GM21367 (cell line): ENCODE results near the gene MORN4.
"Not testable (repeated sequence)": the region's sequence is repeated elsewhere in the genome, so short reads cannot be mapped to it uniquely, and the experiment has no call there.

ENCODE experiments used
- ATAC-seq: cut with Tn5 transposase; IDR thresholded peaks from one replicate; pipeline ENCODE4 v1.9.1; 2021; ENCODE audit not compliant: unreplicated experiment

Gene MORN4

DNA sequence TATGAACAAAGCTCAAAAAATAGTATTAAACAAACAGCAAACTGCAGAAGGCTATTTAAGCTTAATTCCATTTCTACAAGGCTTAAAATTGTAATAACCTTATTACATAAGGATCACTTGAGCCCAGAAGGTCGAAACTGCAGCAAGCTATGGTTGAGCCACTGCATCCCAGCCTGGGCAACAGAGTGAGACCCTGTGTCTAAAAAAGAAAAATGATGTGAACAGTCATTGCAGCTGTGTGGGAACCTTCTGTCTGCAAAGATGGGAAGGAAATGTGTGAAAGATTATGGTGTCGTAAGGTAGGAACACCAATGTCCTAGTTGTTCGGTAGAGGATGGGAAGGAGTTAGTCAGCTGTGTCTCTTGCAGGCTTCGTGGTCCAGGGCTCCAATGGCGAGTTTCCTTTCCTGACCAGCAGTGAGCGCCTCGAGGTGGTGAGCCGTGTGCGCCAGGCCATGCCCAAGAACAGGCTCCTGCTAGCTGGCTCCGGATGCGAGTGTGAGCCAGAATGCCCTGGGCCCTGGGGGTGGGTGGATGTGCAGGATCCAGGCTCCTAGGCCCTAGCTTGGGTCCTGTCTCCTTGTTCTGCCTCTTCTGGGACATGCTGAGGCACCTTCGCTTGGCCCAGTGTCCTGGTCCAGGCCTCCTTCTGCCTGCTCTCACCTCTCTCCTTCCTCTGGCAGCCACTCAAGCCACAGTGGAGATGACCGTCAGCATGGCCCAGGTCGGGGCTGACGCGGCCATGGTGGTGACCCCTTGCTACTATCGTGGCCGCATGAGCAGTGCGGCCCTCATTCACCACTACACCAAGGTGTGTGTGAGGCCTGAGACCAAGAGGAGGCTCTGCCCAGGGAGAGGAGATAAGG is 34.7 kb downstream of the MORN4 start:
- ATAC-seq, result no peak

DNA sequence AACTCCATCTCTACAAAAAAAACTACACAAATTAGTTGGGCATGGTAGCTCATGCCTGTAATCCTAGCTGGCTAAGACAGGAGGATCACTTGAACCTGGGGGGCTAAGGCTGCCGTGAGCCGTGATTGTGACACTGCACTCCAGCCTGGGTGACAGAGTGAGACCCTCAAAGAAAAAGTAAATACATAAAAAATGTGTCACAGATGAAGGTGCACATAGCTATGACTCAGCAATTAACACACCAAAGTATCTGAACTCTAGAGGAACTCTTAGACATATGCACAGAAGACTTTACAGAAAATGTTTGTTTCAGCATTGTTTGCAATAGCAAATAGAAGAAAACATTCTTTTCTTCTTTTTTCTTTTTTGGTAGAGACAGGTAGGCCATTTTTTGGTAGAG is 35.5 kb downstream of the MORN4 start:
- ATAC-seq, result no peak

DNA sequence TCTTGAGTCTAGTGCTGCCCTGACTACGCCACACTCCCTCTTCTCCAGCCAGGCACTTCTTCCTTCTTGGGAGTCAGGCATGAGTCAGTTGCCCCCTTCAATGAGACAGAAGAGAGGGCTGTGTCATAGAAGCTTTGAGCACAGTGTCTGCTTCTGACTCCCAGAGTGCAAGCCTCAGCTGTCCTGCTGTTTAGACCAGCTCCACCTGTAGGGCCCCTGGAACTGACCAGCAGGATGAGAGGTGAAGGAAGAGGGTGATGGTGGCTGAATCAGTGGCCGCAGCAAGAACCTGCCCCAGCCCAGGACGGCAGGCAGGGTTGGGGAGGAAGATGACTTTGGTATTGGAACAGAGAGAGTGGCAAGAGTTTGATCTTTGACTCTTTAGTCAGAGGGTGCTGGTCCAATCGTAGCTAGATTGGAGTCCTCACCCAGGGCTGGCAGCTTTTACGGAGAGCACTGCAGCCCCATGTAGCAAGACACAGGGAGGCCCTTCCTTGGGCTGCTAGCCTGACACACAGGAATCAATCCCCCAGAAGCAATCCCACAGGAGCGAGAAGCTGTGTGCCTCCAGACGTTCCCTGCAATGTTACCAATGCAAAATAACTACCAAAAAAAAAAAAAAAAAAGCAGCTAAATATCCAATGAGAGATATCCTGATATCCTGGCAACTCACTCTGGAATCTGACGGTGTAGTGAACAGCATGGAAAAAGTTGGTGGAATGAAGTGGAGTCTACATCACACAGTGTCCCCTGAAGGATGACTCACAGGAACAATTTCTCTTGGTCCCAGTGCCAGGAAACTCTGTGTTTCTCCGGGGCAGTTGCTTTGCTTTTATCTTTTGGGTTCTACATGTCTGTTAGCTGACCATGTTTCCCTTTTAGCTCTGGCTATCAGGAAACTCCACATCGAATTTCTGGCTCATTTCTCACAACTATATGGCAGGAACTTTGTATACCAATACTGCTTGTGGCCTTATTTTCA is 36.9 kb downstream of the MORN4 start:
- ATAC-seq, result no peak

DNA sequence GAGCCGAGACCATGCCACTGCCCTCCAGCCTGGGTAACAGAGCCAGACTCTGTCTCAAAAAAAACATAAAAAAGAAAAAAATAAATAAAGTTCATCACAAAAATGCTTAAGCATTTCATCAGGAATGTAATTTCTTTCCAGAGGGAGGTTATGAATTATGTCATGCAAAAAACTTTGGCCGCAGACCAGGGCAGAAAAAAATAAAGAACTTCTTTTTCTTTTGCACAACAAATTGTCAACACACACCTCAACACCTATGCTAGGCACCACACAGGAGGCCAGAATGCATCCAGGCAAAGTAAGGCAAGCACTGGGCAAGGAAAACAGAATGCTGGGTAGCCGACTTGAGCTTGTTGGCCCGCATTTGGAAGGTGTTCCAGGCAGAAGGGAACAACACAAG is 39.9 kb downstream of the MORN4 start:
- ATAC-seq, result no peak

- ATAC-seq, result no peak
Measured at GRCh38 chr10:97590748-97591495, 42.4 kb downstream of the MORN4 start.

DNA sequence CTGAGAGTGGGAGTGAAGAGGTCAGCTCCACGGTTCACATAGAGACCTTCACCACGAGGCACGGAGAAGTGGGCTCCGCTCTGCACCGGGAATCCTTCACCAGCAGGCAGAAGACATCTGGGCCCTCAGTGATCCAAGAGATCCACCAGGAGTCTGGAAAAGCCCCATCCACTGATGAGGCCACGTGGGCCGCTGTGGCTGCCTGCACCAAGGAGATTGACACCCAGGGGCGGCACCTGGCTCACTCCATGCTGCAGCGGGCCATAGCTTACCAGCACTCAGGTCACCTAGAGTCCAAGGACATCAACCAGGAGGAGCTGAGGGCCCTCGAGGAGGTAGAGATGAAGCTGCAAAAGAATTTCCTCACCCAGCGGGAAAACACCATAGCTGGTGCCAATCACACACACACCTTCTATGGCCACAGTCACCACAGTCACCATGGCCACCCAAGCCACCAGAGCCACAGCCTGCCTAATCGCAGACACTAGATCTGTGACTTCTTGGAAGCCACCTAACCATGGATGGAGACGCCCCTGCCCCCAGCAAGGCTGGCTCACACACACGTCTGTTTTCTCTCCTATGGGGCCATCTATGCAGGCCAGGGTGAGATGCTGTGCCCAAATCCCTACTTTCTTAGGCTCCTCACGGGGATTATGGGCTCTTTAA is 43.1 kb downstream of the MORN4 start:
- ATAC-seq, result no peak

DNA sequence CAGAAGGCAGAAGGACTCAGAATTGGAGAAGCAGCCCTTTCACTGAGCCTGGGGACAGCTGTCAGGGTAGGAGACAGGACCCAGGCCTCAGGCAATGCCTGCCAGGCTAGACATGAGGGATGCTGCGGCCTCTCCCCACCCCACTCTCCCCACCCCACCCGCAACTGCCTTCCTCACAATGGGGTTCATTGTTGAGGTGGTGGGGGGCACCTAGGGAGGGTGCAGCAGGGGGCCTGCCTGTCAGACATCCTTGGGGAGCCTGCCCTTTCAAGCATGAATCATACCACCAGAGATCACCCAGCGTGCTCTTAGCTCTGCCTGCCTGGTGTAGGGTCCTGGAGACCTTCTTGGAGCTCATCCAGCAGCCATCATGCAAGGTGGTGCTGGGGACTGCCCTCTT is 43.8 kb downstream of the MORN4 start, which contains the start of gene C10orf62:
Gene C10orf62, plus strand, starts transcription at position 243 of the 400 bp plus-strand sequence. CDS start 177 bp downstream, outside the sequence.
- ATAC-seq, result no peak

GRCh38 chr10:97587183-97587582 is 46.1 kb downstream of the MORN4 start:
- no peak for ATAC-seq

GRCh38 chr10:97585439-97585811 is 47.9 kb downstream of the MORN4 start:
- no peak for ATAC-seq

DNA sequence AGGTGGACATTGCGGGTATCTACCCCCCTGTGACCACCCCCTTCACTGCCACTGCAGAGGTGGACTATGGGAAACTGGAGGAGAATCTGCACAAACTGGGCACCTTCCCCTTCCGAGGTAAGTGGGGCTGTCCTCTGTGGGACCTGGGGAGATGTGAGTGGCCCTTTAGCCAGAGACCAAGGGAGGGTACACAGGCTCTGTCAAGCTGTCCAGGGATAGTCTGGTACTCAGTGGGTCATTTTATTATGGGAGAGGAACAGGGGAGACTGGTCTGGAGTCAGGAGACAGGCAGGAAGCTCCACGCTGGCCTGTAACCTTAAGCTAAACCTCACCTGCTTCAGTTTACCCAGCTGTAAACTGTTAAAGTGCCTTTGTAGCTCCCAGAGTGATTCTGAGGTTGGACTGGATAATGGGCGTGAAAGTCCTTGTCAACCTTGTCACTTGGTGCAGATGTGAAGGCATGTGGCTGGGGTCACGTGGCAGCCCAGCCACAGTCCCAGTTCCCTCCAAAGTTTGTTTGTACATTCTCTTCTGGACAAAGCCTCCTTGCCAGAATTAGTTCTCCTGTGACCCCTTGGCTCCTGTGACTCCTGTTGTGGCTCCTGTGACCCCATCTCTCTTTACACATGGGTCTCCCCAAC is 48.4 kb downstream of the MORN4 start:
- no peak for ATAC-seq

DNA sequence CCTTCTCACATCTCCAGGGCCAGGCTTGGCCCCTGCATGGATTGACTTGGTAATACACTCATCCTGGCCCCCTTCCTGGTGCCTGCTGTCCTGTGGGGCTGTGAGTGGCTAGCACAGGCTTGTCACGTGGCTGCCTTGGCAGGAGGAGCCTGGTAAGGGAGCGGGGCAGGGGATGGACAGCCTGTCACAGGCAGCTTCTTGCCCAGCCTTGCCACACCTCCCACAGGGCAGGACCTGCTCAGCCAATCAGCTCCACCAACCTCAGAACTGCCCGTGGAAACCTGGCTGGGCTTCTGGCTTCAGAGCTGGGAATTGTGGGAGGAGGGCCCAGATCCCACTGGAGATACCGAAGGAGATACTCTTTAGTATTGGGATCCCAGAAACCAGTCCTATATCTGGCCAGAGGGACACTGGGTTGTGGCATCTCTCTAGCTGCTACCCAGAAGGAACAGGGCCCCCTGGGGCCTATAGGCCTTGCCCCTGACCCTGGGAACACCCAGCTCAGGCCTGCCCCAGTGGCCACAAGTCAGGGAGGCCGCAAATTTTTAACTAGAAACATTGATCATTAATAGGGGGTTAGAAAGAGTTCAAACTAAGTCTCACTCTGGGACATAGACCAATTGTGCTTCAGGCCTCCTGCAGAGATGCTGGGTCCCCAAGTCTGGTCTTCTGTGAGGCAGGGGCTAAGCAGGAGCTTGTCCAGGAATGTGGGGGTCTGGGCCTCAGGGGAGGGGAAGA is 49.1 kb downstream of the MORN4 start, which contains the start of gene HOGA1:
Gene HOGA1, plus strand, starts transcription at position 330 of the 738 bp plus-strand sequence. Its CDS starts 315 bp downstream, at position 645.
- no peak for ATAC-seq

DNA sequence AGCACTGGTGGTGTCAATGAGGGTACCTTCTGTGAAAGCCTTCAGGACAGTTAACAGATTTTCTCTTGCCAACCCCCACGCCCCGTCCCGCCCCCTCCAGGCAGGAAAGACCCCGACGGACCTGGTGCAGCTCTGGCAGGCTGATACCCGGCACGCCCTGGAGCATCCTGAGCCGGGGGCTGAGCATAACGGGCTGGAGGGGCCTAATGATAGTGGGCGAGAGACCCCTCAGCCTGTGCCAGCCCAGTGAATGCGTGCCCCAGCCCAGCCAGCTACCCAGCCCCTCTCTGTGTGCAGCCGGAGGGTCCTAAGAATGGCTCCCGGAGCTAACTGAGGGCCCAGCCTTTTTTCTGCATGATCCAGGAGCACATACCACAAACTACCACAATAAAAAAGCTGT is 49.8 kb downstream of the MORN4 start:
- ATAC-seq, result no peak

GRCh38 chr10:97582169-97582568 is 51.1 kb downstream of the MORN4 start:
- no peak for ATAC-seq

GRCh38 chr10:97580421-97581367 is 52.6 kb downstream of the MORN4 start:
- no peak for ATAC-seq

DNA sequence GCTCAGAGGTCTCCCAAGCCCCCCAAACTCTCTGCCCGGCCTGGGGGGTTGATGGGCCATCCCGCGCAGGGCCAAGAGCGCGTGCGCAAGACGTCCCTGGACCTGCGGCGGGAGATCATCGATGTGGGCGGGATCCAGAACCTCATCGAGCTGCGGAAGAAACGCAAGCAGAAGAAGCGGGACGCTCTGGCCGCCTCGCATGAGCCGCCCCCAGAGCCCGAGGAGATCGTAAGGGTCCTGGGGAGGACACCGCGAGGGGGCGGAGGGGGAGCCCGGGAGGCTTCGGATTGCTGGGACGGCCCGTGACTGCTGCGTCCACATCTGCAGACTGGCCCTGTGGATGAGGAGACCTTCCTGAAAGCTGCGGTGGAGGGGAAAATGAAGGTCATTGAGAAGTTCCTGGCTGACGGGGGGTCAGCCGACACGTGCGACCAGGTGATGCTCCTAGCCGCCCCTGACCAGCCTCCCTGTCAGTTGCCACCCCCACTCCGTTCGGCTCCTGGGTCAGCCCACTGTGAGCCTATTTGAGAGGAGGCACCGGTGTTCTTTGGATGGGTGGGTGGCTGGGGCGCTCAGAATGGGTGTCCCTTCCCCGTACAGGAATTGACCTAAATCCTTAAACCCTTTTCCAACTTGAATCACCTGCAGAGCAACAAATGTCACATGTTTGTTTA is 55.0 kb downstream of the MORN4 start:
- no peak for ATAC-seq

DNA sequence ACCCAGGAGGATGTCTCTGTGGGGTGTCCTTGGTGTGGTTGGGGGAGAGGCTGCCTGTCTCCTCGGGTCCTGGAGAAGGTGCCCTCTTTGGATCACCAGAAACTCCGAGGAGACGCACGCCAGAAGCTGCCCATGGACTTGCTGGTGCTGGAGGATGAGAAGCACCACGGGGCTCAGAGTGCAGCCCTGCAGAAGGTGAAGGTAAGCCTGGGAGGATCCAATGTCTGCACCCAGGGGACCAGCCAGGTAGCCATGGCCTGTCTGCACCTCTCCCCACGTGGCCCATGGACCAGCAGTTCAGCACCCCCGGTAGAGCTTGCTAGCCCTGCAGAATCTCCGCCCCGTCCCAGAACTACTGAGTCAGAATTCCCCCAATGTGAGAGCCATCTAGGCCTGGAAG is 55.6 kb downstream of the MORN4 start:
- no peak for ATAC-seq

DNA sequence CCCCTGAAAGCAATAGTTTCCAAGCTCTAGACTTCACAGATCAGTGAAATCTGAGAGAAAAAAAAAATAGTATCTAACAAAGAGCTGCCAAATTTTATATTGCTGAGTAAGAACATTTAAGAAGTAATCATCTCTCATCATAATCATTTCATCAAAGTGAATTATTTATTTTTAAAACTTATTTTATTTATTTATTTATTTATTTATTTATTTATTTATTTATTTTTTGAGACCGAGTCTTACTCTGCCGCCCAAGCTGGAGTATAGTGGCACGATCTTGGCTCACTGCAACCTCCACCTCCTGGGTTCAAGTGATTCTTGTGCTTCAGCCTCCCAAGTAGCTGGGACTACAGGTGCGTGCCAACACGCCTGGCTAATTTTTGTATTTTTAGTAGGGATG is 56.8 kb downstream of the MORN4 start:
- not testable (repeated sequence) for ATAC-seq
